Astrocyte (in vitro differentiated cells and primary cell): ENCODE results near the gene GPN3.

Source experiments
- CTCF ChIP-seq: IDR thresholded peaks from 2 replicates; pipeline ENCODE4 v1.5.1; 2011; ENCODE audit warnings: low read depth, mild to moderate bottlenecking, inconsistent platforms, low read length, moderate library complexity; ENCODE audit not compliant: insufficient read depth
- EZH2 ChIP-seq: IDR thresholded peaks from 2 replicates; pipeline ENCODE4 v1.6.1; 2012; ENCODE audit warnings: mild to moderate bottlenecking, low read length, inconsistent platforms; ENCODE audit not compliant: insufficient read depth

GRCh38 chr12:110431957-110432587 is 36.0 kb downstream of the GPN3 start:
- no peak for TF ChIP-seq CTCF
- TF ChIP-seq EZH2: no peak
